AG08396 (cell line): ENCODE results near the gene NEK6.

Source experiments
- DNase-seq: peaks from one replicate; pipeline ENCODE4 v3.0.0; 2012; ENCODE audit warnings: low spot score, mixed read lengths

The NEK6 gene

DNA sequence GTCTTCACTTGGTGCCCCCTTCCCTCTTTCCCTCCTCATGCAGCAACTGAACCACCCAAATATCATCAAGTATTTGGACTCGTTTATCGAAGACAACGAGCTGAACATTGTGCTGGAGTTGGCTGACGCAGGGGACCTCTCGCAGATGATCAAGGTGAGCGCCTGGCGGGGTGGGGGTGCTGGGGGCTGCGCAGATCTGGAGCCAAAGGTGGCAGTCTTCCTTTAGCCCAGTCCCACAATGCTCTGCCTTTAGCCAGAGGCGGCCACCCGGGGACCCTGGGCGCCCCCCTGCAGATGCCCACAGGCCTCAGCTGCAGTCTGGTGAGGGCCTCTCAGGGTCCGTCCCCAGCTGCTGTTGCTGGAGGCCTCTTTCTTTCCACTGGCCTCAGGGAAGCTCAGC, 63.7 kb downstream of the NEK6 start:
- DNase-seq, result no peak

DNA sequence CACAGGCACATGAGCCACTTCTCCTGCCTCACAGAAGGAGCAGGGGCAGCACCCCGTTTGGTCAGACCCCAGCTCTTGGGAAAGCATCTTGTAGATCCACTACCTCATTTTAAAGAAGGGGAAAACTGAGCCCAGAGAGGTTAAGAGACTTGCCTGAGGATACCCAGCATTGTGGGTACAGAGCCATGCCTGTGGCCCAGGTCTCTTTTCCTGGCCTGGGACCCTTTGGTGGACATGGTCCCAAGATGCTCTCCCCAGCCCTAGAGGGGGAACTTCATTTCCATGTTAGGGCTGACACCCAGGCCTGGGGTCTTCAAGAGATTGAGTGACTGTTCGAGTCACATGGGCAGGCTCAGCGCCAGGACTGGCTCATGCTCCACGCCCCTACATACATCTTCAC, 64.2 kb downstream of the NEK6 start:
- DNase-seq, result no peak

DNA sequence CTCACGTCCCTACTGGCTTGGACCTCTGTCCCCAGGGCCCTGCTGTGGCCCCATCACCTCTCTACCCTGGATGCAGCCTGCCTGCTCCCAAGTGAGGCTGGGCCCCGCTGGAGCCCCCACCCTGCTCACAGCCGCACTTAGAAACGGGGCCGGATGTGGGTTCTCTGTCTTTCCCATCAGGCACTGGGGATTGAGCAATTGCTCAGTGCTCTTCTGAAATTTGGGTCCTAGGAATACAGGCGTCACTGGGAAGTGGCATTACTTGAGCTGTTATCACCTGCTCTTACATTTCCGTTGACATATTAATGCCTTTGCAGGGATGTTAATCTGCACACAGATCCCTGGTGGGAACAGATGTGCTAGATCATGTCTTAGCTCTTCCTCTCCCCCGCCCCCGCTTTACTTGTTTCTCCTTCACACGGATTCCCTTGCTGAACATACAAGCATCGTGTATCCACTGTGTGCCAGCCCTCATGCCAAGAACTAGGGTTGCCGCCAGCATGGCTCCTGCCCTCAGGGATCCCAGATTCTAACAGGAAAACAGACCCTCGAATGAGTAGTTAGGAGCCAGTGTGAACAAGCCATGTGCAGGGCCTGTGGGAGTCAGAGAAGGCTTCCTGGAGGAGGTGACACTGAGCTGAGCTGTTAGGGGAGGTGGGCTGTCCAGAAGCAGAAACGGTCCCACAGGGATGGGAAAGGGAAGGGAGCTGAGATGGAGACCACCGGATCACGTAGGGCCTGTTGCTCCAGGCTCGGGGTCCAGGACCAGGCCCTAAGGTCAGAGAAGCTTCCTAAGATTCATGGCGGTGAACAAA, 65.1 kb downstream of the NEK6 start:
- no peak for DNase-seq

DNA sequence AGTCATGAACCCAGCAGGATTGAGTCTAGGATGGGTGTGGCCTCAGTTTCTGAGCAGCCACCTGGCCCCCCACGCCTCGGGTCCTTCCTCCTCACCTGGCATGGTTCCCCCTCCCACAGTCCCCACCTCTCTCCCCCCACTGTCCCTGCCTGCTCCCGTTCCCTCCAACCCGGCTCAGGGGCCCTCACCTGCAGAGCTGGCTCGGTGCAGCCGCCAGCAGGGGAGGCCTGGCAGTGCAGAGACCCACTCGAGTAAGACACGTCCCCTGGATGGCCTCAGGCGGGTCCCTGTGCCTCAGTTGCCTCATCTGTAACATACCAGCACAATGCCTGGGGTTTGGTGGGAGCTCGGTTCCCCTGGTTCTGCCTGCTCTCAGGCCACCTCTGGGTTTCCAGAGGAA, 66.2 kb downstream of the NEK6 start:
- DNase-seq, result no peak

DNA sequence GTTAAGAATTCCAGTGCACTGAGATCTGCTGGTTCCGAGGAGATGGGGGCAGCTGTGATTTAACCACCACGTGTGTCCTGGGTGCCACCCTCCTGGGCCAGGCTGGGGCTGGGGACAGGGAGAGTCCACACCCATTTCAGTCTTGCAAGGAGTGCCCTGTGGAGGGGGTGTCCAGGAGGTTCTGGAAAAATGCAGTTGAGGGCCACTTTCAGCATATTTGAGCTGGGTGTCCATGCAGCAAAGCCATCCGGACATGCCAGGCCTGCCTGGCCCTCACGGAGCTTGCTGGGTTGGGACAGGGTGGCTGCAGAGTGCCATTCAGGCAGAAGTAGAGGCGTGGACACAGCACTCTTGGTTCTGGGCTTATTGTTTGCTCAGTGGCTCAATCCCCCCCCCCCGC, 68.1 kb downstream of the NEK6 start:
- no peak for DNase-seq

DNA sequence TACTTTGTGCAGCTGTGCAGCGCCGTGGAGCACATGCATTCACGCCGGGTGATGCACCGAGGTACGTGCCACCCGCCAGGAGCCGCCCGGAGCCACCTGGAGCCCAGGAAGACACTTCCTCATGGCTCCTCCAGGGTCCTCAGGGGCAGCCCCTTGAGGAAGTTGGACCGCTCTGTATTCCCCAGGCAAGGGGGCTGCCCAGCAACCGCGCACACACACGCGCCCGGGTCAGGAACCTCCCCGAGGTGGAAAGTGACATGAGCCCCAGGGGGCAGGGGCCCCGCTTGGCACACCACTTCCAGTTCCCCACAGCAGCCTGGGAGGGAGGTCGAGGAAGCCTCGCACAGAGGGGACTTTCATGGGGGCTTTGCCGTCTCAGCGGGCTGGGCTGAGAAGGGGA, 68.6 kb downstream of the NEK6 start:
- no peak for DNase-seq

DNA sequence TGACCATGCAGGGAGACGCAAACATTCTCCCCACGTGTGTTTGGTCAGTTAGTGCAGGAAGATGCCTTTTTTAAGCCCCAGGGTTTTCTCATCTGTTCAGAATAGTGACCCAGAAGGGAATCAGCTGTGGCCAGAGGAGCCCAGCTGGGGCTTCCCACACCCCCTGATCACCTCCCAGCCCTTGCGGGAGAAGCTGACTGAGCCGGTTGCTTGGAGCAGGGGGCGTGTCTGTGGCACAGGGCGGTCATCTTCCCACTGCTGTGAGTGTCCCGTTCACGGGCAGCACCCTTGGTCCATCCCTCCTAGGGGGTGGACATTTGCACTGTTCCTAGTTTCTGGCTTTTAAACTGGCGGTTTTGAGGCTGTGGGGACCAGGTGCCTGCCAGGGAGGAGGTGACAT, 69.7 kb downstream of the NEK6 start:
- no peak for DNase-seq

DNA sequence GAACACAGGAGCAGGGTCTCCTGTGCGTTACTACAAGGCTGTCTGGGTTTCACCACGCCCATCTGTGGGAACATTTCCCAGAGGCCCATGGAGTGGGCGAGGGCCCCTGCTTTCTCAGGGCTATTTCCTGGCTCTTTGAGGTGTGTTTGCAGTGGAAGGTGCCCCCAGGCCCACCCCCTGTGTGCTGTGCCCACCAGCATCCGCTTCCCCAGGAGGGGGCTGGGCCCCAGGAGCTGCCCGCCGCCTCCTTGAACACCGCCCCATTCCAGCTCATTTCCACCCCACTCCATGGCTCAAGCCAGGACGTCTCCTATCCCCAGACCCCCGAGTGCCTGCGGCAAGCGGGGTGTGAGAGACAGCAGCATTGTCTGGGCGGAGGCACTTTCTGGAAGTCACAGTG, 70.5 kb downstream of the NEK6 start:
- no peak for DNase-seq

DNA sequence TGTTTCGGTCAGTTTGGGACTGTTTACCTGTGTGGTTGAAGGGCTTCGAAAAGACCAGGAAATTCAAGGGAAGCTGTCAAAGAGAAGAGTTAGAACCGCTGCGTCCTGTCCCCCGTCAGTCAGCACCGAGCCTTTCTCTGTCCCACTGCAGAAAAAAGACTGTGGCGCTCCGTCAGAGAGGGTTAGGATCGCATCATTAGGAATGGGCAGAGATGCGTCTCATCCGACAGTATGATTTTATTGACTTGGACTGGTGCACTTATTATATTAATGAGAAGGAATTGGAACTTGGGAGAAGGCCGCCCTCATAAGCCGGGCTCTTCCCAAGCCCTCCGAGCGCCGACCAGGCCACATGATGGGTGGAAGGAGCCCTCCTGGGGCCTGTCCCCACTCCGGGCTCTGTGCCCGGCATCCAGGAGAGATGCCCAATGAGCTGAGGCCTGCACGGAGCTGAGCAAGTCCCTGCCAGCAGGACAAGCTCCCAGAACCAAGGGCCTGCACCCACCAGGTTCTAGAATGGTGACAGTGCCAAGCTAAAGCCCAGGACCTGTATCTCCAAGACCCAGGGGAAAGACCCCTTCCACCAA, 71.5 kb downstream of the NEK6 start:
- DNase-seq, result no peak

DNA sequence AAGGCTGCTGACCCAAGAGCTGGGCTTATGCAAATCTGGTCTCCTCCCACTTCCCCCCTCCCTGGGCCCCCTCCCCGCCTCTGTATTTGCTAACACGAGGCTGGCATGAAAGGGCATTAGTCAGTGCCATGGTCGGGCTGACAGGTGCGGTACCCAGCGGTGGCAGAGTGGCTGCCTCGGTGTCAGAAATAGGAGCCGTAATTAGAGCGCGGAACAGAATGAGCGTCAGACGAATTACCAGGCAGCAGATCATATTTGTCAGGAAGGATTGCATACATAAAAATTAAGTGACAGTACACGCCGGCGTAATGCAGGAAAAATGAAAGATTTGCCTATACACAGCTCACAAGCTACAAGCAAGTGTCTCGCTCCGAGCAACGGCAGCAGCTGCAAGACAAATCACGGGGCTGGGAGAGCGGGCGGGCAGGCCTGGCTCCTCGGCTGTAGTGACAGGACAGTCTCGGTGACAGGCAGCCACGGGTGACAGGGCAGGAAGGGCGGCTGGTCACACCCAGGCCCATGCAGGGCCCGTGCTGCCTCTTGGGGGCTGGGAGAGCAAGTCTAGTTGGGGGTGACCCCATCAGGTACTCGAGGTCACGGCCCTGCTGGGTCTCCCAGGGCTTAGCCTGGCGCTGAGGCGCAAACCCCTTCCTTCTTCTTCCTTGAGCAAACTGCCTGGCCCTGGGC, 72.4 kb downstream of the NEK6 start:
- no peak for DNase-seq

DNA sequence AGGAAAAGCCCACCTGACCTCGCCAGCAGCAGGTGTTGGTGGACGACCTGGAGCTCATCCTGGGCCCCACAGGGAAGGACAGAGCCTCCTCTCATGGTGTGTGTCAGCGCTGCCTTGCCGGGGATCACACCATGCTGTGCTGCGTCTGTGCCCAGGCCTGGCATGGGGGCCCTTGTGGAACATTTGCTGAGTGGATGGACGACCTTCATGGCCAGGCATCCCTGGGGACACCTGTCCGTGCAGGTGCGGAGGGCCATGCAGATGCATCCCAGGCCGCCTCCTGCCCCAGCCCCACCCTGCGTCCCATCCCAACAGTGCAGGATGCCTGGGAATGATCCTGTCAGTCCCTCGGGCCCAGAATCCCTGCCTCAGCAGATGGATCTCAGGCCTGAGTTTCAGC, 73.8 kb downstream of the NEK6 start:
- no peak for DNase-seq

DNA sequence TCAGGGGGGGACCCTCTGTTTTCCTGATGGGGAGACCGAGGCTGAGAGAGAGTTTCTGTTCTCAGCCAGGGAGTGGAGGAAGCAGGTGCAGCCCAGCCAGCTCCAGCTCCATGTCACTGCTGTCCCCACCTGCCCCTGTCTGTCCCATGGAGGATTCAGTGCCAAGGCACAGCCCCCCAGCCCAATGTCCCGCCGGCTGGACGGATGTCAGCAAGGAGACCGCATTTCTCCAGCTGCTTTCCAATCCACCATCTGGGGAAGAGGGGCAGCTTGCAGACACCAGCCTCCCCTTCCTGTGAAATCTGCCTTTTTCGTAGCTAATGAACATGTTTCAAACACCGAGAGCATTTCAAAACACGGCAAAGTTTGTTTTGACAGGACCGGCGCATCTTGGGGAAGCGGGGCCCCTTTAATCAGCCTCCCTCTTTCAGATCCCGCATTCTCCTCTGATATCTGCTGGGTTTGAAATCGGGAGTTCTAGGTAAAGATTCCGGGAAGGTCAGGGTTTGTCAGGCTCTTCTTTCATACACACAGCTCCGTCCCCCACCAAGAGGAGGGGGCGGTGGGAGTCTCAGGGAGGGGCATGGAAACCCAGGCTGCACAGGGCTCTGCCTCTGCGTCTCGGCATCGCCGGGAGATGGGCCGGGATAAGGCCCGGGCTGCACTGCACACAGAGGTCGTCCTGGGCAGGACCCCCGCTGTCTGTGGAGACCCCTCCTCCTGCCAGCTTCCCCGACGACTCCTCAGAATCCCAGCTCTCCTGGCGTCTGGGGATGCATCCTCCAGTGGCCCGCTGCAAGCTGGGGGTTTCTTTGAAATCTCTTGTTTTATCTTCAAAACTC, 74.8 kb downstream of the NEK6 start:
- DNase-seq, result no peak

DNA sequence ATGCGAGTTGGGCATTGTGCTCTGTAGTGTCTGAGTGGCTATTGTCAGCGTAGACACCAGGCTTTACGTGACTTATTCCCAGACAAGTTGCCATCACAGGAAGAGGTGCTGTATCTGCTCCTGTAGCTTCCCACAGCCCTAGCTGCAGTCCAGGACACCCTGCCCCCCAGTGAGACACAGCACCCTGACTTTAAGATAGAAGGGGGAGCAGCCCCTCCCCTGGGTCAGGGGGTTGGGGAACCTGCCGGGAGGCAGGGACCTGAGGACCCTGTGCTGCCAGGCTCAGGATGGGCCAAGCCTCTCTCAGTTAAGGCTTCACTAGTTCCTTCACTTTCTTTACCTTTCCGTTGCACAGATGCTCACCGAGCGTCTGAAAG, 75.4 kb downstream of the NEK6 start:
- no peak for DNase-seq

DNA sequence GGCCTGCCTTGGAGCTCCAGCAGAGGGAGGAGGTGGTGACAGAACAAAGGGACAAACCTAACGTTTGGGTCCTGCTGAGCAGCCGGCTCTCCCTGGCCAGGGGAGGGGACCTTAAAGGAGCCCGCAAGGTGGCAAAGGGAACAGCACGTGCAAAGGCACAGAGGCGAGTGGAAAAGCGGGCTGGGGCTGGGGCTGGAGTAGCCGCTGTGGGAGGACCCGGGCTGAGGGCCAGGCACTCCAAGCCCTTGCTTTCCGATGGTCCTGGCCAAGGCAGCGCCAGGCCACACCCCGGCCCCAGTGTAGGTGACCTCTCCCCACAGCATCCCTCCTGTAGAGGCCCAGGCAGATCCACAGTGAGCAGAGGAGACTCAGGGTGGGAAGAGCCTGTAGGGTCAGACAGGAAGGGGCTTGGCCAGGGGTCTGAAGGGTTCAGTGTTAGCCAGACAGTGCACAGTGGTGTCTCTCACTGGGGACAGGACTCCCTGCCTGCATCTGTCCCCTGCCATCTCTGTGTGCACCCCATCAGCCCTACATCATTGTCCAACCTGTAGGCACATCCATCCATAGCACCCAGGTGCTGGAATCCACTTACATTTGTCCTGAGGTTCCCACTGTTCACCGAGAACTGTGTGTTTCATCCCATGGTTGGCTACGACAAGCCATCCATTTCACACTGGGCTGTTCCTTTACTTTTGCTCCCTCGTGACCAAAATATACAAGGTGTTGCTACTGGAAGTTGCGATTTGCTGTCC, 77.0 kb downstream of the NEK6 start:
- DNase-seq, result no peak

DNA sequence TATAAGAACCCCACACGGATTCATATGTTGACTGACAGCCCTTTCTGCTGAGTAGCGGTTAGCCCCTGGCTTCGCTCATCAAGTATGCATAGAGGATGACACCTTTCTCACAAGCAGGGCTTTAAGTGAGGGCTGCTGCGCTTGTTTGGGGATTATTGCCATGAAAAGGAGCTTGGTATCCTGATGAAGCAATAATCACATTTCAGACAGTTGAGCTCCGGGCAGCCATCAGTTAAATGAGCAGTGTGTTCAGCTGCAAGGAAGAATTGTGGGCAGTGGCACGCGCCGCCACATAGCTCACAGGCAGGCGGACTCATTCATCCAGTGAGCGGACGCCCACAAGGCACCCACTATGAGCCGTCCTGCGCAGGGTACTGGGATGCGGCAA, 77.6 kb downstream of the NEK6 start:
- no peak for DNase-seq

DNA sequence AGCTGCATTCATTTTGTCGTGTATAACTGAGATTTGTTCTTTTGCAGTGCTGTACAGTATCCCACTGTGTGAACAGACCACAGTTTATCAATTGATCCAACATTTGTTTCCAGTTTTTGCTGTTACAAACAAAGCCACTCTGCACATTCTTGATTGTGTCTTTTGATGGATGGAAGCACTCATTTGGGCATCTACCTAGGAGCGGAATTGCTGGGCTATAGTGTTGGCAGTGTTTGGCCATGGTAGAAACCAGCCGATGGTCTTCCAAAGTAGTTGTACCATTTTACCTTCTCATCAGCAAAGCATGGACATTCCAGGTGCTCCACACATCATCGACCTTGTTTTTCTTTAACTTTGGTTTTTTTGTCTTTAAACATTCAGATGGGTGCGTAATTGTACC, 79.8 kb downstream of the NEK6 start:
- DNase-seq, result no peak

DNA sequence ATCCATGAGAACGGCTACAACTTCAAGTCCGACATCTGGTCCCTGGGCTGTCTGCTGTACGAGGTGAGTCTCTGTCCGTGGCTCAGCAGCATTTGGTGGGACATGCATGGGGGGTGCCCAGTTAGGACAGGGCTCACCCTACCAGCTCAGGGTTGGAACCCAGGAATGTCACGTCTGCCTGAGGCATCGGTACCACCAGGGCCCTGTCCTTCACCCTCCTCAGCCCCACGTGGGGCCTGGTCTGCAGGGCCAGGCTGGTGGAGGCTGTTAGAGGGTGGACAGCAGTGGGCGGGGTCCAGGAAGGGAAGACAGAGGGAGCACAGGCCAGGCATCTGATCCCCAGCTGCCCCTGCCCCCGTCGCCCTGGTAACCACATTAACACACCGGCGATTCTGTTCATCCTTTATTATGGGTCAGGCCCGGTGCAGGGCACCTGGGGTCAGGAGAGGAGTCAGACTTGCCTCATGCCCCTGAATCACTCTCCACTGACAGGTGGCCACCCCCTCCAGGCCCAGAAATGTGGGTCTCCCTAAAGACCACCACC, 81.9 kb downstream of the NEK6 start:
- no peak for DNase-seq

DNA sequence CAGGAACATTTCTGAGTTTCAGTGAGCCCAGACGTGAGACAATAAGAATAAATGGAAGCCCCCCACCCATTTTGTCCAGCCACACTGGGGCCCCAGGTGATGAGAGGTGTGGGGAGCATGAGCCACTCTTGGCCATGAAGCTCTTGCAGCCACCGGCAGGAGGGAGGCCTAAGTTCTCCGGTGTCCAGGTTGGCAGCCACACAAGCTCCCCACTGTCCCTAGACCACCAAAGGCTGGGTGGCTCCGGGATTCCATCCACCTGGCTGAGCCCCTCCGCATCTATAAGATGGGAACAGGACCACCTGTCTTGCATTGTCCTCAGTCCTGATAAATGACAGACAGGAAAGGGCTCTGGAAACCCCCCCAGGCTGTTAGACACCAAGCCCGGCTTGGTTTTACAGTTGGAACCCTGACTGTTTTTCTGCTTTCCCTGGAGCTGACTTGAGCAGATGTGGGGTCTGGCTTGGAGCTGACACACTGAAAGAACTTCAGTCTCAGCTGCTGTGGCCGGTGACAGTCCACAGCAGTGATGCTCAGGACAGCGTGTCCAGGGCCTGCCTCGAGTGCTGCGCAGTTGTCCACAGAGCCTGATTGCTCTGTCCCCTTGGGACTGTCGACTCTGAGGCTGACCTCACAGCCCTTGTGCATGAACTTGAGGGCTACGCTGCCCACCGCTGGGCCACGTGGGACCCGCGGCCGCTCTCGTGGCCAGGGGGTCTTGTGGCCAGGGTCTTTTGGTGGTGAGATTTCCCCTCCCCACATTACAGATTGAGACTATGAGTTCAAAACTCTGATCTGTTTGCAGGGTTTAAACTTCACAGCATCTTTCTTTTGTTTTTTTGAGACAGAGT, 82.7 kb downstream of the NEK6 start:
- no peak for DNase-seq

DNA sequence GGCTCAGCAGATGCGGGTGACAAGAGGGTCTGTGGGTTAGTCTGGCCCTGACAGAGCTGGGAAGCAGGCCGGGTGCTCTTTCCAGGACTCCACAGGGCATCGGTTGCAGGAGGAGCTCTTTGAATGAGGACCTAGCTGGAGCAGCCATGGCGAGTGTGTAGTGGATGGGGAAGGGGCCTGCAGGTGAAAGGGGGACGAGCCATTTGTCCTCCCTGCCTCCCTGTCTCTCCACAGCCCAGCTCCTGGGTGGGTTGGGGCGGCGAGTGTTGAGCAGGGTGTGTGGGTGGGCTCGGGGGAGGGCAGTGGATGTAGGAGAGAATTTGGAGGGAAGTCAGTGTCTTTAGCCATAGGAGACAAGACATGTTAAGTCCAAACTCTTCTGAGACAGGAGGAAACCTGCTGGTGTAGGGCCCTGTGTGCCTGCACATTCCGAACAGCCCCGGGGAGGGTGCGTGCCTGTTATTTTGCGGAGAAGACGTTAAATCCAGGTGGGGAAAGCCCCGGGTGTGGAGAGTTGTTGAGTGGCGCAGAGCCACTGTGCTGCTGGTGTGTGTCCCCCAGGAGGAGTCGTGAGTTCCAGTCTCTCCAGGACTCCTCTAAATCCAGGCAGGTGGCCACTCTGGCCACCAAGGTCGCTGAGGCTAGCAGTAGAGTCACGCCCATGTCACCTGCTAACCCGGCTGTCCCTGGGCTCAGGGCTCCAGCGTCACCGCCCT, 83.9 kb downstream of the NEK6 start:
- no peak for DNase-seq

DNA sequence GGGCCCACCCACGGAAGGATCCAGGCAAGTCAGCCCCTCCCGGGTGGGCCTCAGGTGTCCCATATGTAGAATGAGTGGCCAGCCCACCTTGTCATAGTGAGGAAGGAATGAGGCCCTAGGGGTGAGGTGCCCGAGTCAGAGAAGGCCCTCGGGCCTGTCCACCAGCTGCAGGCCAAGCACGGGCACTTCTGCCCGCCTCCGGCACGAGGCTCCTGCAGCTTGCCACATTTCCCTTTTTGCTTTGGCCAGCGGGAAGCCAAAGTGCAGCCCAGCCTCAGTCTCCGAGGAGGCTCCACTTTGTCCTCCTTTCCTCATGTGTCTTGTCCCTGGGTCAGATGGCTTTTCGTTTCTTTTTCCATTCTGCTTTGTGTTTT, 84.6 kb downstream of the NEK6 start:
- no peak for DNase-seq
